ENCODE measurements around the gene PPP5C.

- TF ChIP-seq CTCF (IDR thresholded peaks at IDR 0.05), result no peak
- TF ChIP-seq EP300 (IDR thresholded peaks at IDR 0.05), result no peak
- TF ChIP-seq POLR2A (IDR thresholded peaks at IDR 0.05; ENCODE audit: low read depth), result no peak
Observed at GRCh38 chr19:46386151-46386550, 39.3 kb downstream of the PPP5C start.
